A204.1 (cell line): ENCODE results near the gene HNRNPU.
A peak's percentile ranks its signal among the peaks of the same experiment; 100 is the strongest.

ENCODE experiments used
- FAIRE-seq: peaks from 2 replicates; lab custom pipeline; 2012; peaks lifted over from hg19 to GRCh38; lab: Jason Lieb, UNC

HNRNPU gene

DNA sequence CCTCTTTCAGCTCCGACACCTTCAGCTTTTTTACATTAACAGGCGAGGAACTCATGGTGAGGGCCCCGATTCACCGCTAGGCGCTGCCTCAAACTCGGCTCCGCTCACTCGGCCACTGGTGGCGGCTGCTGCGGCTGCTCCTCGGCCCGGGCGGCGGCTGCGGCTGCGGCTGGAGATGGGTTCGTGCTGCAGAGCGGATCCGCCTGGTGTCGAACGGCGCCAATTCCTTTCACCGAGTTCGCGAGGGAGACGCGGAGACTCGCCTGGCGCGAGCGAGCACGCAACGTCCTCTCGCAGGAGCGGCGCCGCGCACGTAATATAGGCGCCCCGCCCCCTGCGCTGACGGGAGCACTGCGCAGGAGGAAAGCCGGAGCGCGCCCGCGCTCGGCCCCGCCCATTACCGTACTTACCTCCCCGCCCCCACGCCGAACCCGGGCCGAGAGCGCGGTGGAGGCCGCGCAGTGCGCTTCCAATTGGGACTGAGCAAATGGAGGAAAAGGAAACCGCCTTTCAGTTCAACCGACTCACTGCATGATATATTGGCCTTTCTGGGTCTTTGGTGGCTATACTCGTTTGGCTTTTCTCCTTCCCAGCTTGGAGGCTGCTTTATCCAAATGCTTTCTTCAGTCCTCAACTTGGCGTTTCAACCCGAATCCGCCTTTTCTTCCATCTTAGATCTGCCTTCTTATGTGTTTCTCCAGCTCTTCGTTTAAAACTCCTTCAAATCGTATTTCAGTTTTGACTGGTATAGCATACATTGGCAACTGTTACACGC, at the start of gene HNRNPU:
Gene HNRNPU, minus strand, starts transcription at position 291 of the 775 bp plus-strand sequence. Its CDS starts 236 bp downstream, at position 55.
- peak; percentile 63 for FAIRE-seq

DNA sequence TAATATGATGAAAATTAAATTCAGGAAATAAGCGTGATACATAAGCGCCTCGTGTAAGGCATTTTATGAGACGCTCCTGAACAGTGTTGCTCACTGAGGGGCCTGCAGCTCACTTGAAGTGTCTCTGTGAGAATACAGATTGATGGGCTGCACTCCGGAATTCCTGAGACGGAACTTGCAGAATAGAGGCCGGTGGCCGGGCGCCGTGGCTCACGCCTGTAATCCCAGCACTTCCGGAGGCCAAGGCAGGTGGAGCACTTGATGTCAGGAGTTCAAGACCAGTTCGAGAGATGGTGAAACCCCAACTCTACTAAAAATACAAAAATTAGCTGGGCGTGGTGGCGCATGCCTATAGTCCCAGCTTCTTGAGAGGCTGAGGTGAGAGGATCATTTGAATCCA, 49.5 kb upstream of the HNRNPU start:
- FAIRE-seq, result no peak

DNA sequence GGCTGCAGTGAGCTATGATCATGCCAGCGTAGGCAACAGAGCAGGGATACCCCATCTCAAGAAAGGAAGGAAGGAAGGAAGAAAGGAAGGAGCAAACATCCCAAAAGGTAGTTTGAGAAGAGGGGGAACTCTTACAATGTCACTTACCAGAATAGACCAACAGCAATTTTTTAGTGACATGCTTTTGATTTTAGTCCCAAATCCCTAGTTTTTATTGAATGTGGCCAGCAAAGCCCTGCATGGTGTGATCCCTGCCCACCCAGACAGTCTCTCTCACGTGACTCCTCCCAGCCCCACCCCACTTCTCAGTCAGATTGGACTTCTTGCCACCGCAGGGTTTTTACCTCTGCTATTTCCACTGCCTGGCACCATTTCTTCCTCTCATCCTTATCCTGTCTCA, 39.8 kb upstream of the HNRNPU start:
- no peak for FAIRE-seq

DNA sequence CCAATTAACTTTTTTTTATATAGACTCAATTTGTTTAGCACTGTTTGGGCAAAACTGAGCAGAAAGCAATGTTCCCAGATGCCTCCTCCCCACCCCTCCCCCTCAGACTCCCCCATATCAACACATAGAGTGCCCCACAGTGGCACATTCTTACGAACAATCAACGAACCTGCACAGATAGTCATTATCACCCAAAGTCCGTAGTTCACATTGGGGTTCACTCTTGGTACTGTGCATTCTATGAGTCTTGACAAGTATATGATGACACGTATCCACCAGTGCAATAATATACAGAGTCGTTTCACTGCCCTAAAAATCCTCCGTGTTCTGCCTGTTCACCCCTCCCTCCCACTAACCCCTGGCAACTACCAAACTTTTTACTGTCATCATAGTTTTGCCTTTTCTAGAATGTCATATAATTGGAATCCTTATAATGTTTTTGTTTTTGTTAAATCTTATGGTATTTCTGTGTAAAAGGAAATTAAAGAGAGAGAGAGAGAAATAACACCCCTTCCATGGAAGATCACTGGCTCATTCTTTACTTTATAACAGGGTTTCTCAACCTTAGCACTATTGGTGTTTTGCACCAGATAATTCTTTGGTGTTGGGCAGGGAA, 37.2 kb upstream of the HNRNPU start:
- no peak for FAIRE-seq

DNA sequence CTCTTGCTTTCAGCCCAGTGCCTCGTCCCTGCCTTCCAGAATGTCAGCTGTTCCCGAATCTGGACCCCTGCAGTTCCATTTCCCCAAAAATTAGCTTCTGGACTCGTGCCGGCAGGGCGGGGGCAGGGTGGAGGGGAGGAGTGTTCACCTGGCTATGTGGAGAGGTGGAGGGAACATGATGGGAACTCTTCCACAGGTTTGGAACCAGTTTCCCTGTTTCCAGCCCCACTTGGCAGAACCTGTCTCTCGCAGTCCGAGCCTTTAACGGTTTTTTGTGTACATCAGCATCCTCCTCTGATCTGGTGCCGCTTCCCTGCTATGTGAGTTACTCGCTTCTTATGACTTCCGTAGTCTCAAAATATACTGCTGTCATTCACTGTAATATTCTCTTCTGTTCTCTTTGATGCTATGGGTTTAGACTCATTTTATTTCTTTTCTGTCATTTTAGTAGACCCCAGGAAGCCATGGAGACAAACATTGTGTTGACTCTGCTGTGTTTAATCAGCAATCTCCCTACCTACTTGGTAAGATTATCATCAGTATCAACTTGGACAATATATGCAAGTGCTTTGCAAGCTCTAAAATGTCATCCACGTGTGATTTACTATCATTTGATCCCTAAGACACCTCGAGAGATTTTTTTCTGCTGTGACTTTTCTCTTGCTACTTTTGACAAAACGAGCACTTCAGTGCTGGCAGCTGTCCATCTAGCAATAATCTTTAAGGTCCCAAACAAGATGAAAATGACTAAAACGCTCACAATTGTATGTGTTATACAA, 33.3 kb upstream of the HNRNPU start:
- FAIRE-seq, result no peak

DNA sequence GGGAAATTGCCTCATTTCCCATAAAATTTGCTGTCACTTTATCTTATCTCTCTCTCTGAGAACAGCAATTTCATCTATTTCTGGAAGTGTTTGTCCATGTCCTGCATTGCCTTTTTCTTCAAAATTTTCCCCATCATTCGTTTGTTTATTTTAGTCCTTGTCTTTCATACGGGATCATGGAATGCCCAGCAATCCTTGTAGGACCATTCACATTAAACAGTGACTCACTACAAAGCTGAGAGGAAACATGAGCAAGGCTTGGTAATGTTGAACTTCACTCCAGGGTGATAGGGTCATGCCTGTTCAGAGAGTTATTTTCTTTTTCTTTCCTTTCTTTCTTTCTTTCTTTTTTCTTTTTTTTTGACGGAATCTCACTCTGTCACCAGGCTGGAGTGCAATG, 32.2 kb upstream of the HNRNPU start:
- FAIRE-seq, result no peak

DNA sequence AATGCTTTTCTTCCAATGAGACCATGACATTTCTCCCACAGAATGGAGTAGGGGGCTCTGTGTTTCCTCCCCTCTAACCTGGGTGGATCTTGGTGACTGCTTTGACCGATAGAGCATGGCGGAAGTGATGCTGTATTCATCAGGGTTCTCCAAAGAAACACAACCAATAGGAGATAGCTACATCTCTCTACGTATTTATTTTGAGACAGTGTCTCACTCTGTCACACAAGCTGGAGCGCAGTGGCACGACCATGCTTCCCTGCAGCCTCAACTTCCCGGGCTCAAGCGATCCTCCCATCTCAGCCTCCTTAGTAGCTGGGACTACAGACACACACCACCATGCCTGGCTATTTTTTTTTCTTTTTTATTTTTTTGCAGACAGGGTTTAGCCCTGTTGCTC, 29.5 kb upstream of the HNRNPU start:
- FAIRE-seq, result no peak

DNA sequence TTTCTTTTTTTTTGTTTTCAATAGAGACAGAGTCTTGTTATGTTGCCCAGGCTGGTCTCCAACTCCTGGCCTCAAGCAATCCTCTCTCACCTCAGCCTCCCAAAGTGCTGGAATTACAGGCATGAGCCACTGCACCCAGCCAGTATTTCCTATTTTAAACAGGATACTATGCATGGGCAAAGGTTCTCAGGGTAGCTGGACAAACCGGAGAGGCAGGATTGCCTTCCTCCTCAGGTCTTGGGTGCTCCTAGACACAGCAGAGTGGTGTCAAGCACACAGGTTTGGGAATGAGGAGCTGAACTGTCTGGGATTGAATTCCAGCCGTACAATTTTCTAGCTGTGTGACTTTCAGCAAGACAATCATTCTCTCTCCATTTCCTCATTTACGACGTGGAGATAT, 22.9 kb upstream of the HNRNPU start:
- no peak for FAIRE-seq

DNA sequence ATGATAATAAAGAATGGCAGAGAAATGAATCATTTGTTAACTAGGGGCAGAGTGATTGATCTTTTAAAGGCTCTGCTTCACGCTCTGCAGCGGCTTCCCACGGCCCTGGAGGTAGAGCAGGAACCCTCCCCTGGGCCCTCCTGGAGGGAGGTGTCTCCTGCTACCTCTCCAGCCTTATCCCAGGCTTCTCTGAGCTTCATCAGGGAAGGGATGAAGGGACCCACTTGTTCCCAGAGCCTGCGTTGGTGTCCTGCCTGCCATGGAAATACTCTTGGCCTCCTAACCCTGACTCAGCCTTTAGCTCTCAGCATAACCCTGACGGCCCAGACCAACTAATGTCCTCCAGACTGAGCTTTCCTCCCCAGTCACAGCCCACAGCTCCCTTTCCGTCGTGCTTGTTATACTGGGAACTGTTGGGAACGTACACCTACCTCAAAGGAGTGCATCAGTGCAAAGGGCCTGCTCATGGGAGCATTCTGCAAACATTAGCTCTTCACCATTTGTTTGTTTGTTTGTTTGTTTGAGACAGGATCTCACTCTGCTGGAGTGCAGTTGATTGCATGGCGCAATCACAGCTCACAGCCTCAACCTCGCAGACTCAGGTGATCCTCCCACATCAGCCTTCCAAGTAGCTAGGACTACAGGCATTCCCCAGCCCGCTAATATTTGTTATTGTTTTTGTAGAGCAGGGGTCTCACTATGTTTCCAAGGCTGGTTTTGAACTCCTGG, 17.4 kb upstream of the HNRNPU start:
- FAIRE-seq, result no peak

DNA sequence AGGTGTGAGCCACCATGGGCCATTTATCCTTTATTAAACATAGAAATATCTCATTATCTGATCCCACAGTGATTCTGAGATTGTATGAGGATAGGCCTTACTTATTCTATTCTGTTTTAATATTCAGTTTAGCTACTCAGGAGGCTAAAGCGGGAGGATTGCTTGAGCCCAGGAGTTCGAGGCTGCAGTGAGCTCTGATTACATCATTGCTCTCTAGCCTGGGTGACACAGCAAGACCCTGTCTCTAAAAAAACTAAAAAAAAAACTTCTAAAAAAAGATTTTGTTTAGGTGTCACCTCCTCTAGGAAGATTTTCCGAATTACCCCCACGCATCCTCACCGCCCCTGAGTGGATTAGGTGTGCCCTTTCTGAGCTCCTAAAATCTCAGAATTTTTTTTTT, 14.3 kb upstream of the HNRNPU start:
- no peak for FAIRE-seq

DNA sequence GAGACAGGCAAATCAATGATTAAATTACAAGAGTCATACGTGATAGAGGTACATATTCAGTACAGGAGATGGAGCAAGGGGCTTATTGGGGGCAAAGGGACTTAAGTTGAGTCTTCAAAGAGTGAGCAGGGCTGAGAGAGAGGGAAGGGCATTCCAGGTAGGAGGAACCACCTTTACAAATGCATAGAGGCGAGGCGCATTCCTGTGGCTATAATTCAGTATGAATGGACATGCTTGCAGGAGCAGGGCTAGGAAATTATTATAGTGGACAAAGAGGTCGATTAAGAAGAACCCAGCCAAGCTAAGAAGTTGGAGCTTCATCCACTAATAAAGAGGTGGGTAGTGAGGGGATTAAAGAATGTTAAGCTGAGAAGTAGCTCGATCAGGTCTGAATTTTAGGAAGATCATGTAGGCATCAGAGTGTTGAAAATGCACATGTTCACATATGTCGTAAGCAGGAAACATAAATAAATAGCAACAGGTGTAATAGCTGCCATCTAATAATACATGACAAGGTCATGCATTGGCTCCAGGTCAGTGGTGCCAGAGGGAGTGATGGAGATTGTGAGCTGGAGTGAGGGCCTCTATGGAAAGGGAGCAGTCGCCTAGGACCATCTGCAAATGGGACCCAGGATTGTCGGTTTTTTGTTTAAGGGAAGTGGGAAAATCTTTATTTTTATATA, 12.0 kb upstream of the HNRNPU start:
- no peak for FAIRE-seq

DNA sequence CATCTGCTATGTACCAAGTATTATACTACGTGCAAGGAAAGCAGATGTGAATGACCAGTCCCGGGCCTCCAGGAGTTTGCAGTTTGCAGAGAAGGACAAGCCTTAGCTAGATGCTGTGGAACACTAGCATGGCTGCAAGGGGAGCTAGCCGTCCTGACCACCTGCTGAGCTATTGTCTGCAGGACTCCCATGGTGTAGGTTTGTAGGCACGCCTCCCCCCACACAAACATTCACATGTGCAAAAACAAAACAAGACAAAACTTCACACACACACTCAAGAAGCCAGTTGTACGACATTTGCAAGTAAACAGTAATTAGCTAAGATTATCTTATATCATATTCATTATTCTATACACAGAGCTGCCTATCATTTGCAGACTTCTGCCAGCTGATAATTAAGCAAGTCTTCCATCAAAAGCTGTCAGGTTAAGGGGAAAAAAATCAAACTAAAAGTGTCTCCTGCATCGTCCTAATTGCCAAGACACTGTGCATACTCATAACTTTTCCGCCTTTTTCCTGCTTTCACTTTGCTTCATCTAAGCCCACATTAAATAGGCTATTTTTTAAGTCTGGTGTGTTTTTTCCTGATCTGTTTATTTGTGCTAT, 10.7 kb upstream of the HNRNPU start:
- no peak for FAIRE-seq

DNA sequence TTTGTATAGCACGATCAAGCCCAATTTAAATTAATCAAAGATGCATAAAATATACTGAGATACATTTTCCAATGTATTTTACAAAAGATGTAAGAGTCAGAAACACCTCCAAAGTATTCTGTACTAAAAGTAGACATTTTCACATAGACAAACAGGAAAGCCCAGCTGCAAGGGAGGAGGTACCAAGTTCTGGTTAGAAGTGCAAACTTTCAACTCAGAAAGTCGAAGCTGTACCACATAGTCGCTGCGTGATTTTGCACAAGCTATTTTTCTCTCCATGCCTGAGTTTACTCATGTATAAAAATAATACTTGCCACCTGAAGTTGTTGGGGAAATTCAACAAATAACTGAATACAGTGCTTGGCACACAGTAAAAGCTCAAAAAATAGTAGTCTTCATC, 5.6 kb upstream of the HNRNPU start:
- FAIRE-seq, result no peak

DNA sequence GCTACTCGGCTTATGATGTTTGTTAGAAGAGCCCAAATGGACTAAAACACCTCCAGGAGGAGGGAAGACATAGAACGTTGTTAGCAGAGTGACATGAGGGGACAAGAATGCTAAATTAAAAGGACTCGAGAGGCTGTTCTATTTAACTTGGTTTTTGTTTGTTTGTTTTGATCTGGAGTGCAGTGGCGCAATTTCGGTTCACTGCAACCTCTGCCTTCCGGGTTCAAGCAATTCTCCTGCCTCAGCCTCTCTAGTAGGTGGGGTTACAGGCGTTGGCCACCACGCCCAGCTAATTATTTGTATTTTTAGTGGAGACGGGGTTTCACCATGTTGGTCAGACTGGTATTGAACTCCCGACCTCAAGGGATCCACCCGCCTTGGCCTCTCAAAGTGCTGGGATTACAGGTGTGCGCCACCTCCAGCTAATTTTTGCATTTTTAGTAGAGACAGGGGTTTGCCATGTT, 5.1 kb upstream of the HNRNPU start:
- FAIRE-seq, result no peak

DNA sequence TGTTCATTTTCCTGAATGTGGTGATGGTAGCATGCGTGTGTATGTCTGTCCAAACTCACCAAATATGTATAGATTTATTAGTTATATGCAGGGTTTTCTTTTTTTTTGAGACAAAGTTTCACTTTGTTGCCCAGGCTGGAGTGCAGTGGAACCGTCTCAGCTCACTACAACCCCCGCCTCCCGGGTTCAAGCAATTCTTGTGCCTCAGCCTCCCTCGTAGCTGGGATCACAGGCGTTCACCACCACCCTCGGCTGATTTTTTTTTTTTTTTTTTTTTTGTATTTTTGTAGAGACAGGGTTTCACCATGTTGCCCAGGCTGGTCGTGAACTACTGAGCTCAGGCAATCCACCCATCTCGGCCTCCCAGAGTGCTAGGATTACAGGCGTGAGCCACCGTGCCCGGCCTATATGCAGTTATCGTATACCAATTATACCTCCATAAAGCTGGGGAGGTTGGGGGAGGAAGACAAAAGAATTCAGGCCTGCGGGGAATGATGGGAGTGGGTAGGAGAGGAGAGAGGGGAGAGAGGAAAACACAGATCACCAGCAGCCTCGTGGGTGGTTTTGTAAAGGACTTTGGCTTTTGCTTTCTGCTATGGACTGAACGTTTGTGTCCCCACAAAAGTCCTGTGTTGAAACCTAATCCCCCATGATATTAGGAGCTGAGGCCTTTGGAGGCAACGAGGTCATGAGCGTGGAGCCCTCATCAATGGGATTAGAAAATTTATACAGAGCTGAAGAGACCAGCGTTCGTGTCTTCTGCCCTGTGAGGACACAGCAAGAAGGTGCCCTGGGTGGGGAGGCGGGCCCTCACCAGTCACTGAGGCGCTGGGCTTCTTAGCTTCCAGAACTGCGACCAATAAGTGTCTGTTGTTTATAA, 4.4 kb upstream of the HNRNPU start:
- no peak for FAIRE-seq

DNA sequence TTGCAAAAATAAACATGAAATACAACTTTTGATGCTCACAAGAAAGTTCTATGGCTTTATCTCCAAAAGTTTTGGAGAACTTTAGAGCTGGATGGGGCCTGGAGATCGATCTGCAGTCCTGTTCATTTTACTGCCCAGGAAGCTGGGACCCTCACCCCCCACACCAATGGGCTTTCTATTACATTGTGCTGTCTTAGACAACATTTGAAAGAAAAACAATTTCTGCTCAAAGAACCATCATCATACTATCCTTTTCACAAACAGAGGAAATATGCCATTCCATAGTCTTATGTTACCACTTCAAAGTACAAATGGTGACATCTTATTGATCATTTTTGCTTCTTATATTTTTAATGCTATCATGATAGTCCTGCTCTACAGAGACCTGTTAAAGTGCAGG, 2.0 kb upstream of the HNRNPU start:
- FAIRE-seq, result no peak

DNA sequence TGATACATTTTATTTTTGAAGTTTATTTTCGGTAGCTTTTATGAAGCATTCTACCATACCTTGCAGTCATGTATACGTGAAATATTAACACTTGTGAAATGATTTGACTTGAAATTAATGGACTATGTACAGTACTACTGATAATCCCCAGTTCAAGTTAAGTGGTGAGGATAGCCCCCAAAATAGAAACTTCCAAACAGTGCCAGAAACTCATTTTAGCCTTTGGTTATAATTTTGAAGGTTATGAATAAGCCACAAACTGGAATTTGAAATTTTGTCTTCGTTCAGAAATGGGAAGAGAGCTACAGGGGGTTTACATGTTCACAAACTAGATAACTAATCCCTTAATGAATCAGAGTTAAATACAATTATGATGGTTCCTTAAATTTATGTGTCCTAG, 1.5 kb upstream of the HNRNPU start:
- FAIRE-seq, result no peak

DNA sequence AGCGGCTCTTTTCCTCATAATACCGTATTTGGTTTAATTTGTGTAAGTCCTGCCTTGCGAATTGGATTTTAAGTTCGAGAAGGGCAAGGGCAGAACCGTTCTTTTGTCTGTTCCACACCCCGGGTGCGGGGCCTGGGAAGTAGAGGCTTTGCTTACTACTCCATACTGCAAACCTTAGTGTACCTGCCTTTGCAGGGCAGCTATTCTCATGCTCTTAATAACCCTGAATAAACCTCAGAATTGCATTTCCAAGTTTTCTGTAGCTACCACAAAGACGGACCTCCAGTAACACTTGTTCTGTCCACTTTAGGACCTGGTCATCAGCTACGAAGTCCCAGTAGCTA, 657 bp upstream of the HNRNPU start:
- FAIRE-seq, result no peak

DNA sequence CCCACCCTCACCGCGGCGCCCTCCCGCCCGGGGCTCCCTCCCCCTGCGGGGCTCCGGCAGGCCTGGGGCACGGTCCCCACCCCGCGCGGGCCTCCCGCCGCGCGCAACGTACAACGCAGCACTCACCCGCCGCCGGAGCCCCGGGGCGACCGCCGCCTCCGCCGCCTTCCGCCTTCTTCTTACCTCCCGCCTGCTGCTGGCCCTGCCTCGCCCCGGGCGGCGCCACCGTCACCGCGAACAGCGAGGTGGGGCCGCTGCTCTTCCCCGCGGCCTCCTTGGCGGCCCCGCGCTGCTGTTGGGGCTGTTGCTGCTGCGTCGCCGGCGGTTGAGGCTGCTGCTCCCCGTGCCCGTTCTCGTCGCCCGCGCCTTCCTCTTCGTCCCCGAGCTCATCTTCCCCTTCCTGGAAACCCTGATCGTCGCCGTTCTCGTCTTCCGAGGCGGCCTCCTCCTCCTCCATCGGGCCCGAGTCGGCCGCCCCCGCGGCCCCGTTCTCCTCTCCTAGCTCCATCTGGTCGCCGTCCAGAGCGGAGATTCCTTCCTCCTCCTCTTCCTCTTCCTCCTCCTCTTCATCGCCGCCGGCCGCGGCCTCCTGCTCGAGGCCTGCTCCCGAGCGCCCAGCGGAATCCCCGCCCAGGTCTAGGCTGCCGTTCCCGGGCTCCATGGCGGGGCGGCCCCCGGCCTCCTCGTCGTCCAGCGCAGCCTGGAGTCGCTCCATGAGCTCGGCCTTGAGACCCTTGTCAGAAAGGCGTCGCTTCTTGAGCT, 671 bp downstream of the HNRNPU start:
- FAIRE-seq, result no peak
